Endothelial cell of umbilical vein (primary cell): ENCODE data around the gene FZD1. TPM values are rescaled to one million over a fixed set of nuclear protein-coding genes. Genes with fewer than 3 reads are reported as not detected.

Experiments used
- BruUV-seq: library from RNA; stranded (reverse); fragments of 400-500 nt; replicated peaks from 2 replicates; lab custom pipeline; 2021; lab: Mats Ljungman, UMichigan
- CTCF ChIA-PET: fragments of 300-600, 350-600 bp; sonication (Branson Sonifier 250); formaldehyde crosslinking; loops from one replicate; lab custom pipeline; 2021; ENCODE audit warnings: antibody characterized with exemption, inconsistent platforms; lab: Charles Lee
- POLR2A ChIA-PET: fragments of 300-600, 350-600 bp; sonication (Branson Sonifier 250); formaldehyde crosslinking; loops from one replicate; lab custom pipeline; 2021; ENCODE audit warnings: antibody characterized with exemption, inconsistent platforms; lab: Charles Lee
- DNase-seq: peaks from one replicate; pipeline ENCODE4 v3.0.0-alpha.2; 2011; ENCODE audit warnings: low read depth, low spot score
- FAIRE-seq: peaks from 2 replicates; lab custom pipeline; 2011; peaks lifted over from hg19 to GRCh38; lab: Jason Lieb, UNC
- H2AFZ ChIP-seq: 2 replicates; pipeline ENCODE4 v1.6.0; 2012; ENCODE audit warnings: low read depth, low read length, control low read depth, inconsistent platforms
- H3K27ac ChIP-seq: 2 replicates; pipeline ENCODE4 v1.5.1; 2011; ENCODE audit warnings: low read depth, mild to moderate bottlenecking, control low read depth, low read length, moderate library complexity; ENCODE audit not compliant: insufficient read depth
- H3K27me3 ChIP-seq, 2 experiments: 2 replicates each; pipeline versions ENCODE4 v1.6.0 to v1.6.1; 2011; ENCODE audit warnings: low read length in 2 of 2, mixed read lengths in 1 of 2; ENCODE audit not compliant: control insufficient read depth in 2 of 2, insufficient read depth in 2 of 2
- H3K36me3 ChIP-seq, 2 experiments: 2 replicates in 1 of 2; 3 replicates in 1 of 2; pipeline ENCODE4 v1.5.1; 2011; ENCODE audit warnings: low read length in 2 of 2, mild to moderate bottlenecking in 1 of 2, moderate library complexity in 1 of 2; ENCODE audit not compliant: control insufficient read depth in 2 of 2, insufficient read depth in 2 of 2; ENCODE audit errors: extremely low read depth in 1 of 2
- H3K4me1 ChIP-seq: 3 replicates; pipeline ENCODE4 v1.5.1; 2011; ENCODE audit warnings: mild to moderate bottlenecking, low read length; ENCODE audit not compliant: control insufficient read depth, insufficient read depth; ENCODE audit errors: extremely low read depth
- H3K4me2 ChIP-seq: 2 replicates; pipeline ENCODE4 v1.6.1; 2011; ENCODE audit warnings: low read length, control low read depth, mixed read lengths; ENCODE audit not compliant: insufficient read depth
- H3K4me3 ChIP-seq, 3 experiments: fragments of 200-600 bp in 1 of 3; sonication (generic), shearing (Covaris generic) in 1 of 3; replicated peaks in 1 of 3; 2 replicates each; pipeline ENCODE4 v1.5.1; 2011 to 2016; ENCODE audit warnings: control low read depth in 3 of 3, low read length in 3 of 3, mild to moderate bottlenecking in 2 of 3, inconsistent platforms in 1 of 3, low read depth in 1 of 3, moderate library complexity in 1 of 3; ENCODE audit not compliant: insufficient read depth in 1 of 3
- H3K79me2 ChIP-seq: 2 replicates; pipeline ENCODE4 v1.6.0; 2012; ENCODE audit warnings: low read length, inconsistent platforms; ENCODE audit not compliant: control insufficient read depth, insufficient read depth
- H3K9ac ChIP-seq: replicated peaks from 2 replicates; pipeline ENCODE3; 2011; ENCODE audit warnings: low read length, control low read depth; ENCODE audit not compliant: insufficient read depth; ENCODE audit errors: extremely low read depth
- H3K9me1 ChIP-seq: replicated peaks from 3 replicates; pipeline ENCODE4 v1.6.0; 2011; ENCODE audit warnings: mild to moderate bottlenecking, low read length; ENCODE audit not compliant: control insufficient read depth, insufficient read depth; ENCODE audit errors: extremely low read depth
- H3K9me3 ChIP-seq: replicated peaks from 2 replicates; pipeline ENCODE4 v1.5.1; 2012; ENCODE audit warnings: low read length, inconsistent platforms; ENCODE audit not compliant: control insufficient read depth, insufficient read depth
- H4K20me1 ChIP-seq: replicated peaks from 2 replicates; pipeline ENCODE3; 2011; ENCODE audit warnings: mild to moderate bottlenecking, low read length; ENCODE audit not compliant: control insufficient read depth, insufficient read depth; ENCODE audit errors: extremely low read depth
- FOS ChIP-seq: IDR thresholded peaks from 2 replicates; pipeline ENCODE4 v1.6.1; 2011; ENCODE audit warnings: mild to moderate bottlenecking, low read length, moderate library complexity, borderline replicate concordance; ENCODE audit not compliant: insufficient read depth
- GATA2 ChIP-seq: IDR thresholded peaks from 2 replicates; pipeline ENCODE4 v1.7.0; 2011; ENCODE audit warnings: low read depth, mild to moderate bottlenecking, moderate library complexity, mixed read lengths, low read length; ENCODE audit not compliant: insufficient read length, insufficient read depth
- JUN ChIP-seq: IDR thresholded peaks from 2 replicates; pipeline ENCODE4 v1.6.1; 2011; ENCODE audit warnings: borderline replicate concordance, low read depth; ENCODE audit not compliant: insufficient read length, insufficient read depth
- POLR2A ChIP-seq: IDR thresholded peaks from 2 replicates; pipeline ENCODE4 v1.6.1; 2012; ENCODE audit warnings: low read depth, mild to moderate bottlenecking, control low read depth, low read length
- dilution Hi-C: fragments of 300-500 bp; cut with MboI; formaldehyde crosslinking; loops from one replicate; pipeline ENCODE4 v1.15.0; 2019; ENCODE audit warnings: low sequenced_read_pairs; ENCODE audit not compliant: extremely low pct_ligation_motif_present
- intact Hi-C: fragments of 100-400 bp; cut with micrococcal nuclease; formaldehyde crosslinking; loops from one replicate; pipeline ENCODE4 v1.10.0; 2022
- polyA plus RNA-seq, 4 experiments: library from polyadenylated mRNA; depleted of rRNA in 3 of 4; stranded (reverse) in 3 of 4; unstranded in 1 of 4; fragments of >200 nt; gene quantifications; 2 replicates each; pipeline versions ENCODE4 v1.2.1 to v1.2.3, GENCODE V29; 2011 to 2012; ENCODE audit warnings: missing spikeins in 1 of 4
- total RNA-seq: library from RNA; stranded (reverse); gene quantifications from 2 replicates; pipeline ENCODE4 v1.2.3, GENCODE V29; 2021
- TF ChIP-seq, protein P1 (sequence below): IDR thresholded peaks from 2 replicates; pipeline ENCODE4 v1.6.1; 2011; ENCODE audit not compliant: insufficient read depth, insufficient read length
- TF ChIP-seq, protein P2 (sequence below), 2 donors: IDR thresholded peaks; 1 replicate in 1 of 2; 2 replicates in 1 of 2; pipeline ENCODE4 v1.5.1; 2011; ENCODE audit warnings: low read length in 2 of 2, mild to moderate bottlenecking in 2 of 2, moderate library complexity in 2 of 2, control low read depth in 1 of 2, inconsistent platforms in 1 of 2, low read depth in 1 of 2; ENCODE audit not compliant: insufficient read depth in 1 of 2; ENCODE audit errors: extremely low read depth in 1 of 2

The FZD1 gene
- total and polyA plus RNA-seq, 2 donors (not counting 3 experiments of a cell fraction or from before 2014, with no cell fraction given) = 2.4 to 3.4 TPM

- H3K27ac ChIP-seq = no peak overlapping the region
- DNase-seq (no peak), FAIRE-seq (no peak)
- H3K4me2 ChIP-seq = no peak overlapping the region
- intact Hi-C loops (no loop called here), dilution Hi-C loops (no loop called here)
- no peak overlapping the region for H3K9ac ChIP-seq
- H3K36me3 ChIP-seq = no peaks in the 10 kb centered on the region
- ChIA-PET POLR2A (interaction anchor here (0.7 kb wide), 1 partner anchor 192 kb away, joined by 6 read pairs; no protein-coding TSS in a partner anchor), CTCF (no interaction called here)
- H3K9me3 ChIP-seq = no peaks in the 10 kb centered on the region
- H2AFZ ChIP-seq = no peak overlapping the region
- H3K79me2 ChIP-seq = no peaks in the 10 kb centered on the region
- no peaks in the 10 kb centered on the region for H4K20me1 ChIP-seq
- BruUV-seq = no TSS peak
- H3K4me1 ChIP-seq = no peaks in the 10 kb centered on the region
- no peak overlapping the region for H3K4me3 ChIP-seq
- TF ChIP-seq, protein P1, sequence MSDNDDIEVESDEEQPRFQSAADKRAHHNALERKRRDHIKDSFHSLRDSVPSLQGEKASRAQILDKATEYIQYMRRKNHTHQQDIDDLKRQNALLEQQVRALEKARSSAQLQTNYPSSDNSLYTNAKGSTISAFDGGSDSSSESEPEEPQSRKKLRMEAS = no peak
- TF ChIP-seq GATA2 (no peak), POLR2A (no peak), JUN (no peak), FOS (no peak)
- TF ChIP-seq, protein P2, sequence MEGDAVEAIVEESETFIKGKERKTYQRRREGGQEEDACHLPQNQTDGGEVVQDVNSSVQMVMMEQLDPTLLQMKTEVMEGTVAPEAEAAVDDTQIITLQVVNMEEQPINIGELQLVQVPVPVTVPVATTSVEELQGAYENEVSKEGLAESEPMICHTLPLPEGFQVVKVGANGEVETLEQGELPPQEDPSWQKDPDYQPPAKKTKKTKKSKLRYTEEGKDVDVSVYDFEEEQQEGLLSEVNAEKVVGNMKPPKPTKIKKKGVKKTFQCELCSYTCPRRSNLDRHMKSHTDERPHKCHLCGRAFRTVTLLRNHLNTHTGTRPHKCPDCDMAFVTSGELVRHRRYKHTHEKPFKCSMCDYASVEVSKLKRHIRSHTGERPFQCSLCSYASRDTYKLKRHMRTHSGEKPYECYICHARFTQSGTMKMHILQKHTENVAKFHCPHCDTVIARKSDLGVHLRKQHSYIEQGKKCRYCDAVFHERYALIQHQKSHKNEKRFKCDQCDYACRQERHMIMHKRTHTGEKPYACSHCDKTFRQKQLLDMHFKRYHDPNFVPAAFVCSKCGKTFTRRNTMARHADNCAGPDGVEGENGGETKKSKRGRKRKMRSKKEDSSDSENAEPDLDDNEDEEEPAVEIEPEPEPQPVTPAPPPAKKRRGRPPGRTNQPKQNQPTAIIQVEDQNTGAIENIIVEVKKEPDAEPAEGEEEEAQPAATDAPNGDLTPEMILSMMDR (IDR thresholded peaks at IDR 0.05; ENCODE audit: extremely low read depth in 1 of 2, insufficient read depth in 1 of 2, low read depth in 1 of 2, low read length in 2 of 2) = no peak
- H3K9me1 ChIP-seq = no peaks in the 10 kb centered on the region
- peaks cover 6 to 12% of the 10 kb centered on the region in 2 experiments for H3K27me3 ChIP-seq
Measured at GRCh38 chr7:91293840-91294239, 29.6 kb downstream of the FZD1 start.
